SJSA1 (cell line): ENCODE data around the gene SPINK9. TPM values are rescaled to one million over a fixed set of nuclear protein-coding genes. Genes with fewer than 3 reads are reported as not detected.
"Not testable (repeated sequence)": the region's sequence is repeated elsewhere in the genome, so short reads cannot be mapped to it uniquely, and the experiment has no call there.

Experiments used
- DNase-seq, 2 experiments: peaks; one replicate each; pipeline ENCODE4 v3.0.0-alpha.2; 2015 to 2020; ENCODE audit warnings: low spot score in 2 of 2, low read depth in 1 of 2
- H3K27ac ChIP-seq: fragments of 250-450 bp; sonication (Bioruptor Pico); 2 replicates; pipeline ENCODE4 v1.5.1; 2020; ENCODE audit warnings: mild to moderate bottlenecking, moderate library complexity
- H3K27me3 ChIP-seq: fragments of 250-450 bp; sonication (Bioruptor Pico); replicated peaks from 2 replicates; pipeline ENCODE4 v1.5.1; 2020; ENCODE audit warnings: mild to moderate bottlenecking, moderate library complexity
- H3K36me3 ChIP-seq: fragments of 250-450 bp; sonication (Bioruptor Pico); 2 replicates; pipeline ENCODE4 v1.5.1; 2020; ENCODE audit warnings: mild to moderate bottlenecking
- H3K4me1 ChIP-seq: fragments of 250-450 bp; sonication (Bioruptor Pico); replicated peaks from 2 replicates; pipeline ENCODE4 v1.6.1; 2021; ENCODE audit warnings: mild to moderate bottlenecking
- H3K4me3 ChIP-seq: fragments of 250-450 bp; sonication (Bioruptor Pico); 2 replicates; pipeline ENCODE4 v1.5.1; 2020; ENCODE audit warnings: mild to moderate bottlenecking
- H3K9me3 ChIP-seq: fragments of 250-450 bp; sonication (Bioruptor Pico); replicated peaks from 2 replicates; pipeline ENCODE4 v1.5.1; 2020; ENCODE audit warnings: mild to moderate bottlenecking
- total RNA-seq: library from RNA; depleted of rRNA; stranded (reverse); fragments of >200 nt; shearing (Covaris generic); gene quantifications from 2 replicates; pipeline ENCODE4 v1.2.3, GENCODE V29; 2014; rRNA removed

SPINK9 gene
- total RNA-seq = not detected in 2 replicates

- Histone ChIP-seq H3K27ac (no peak within 1 kb of the TSS), H3K36me3 (no peaks in the 10 kb centered on the region), H3K9me3 (no peaks in the 10 kb centered on the region)
Measured at GRCh38 chr5:148335259-148335658, at the start of gene SPINK9. Gene SPINK9, plus strand, starts transcription at chr5:148335559. Its CDS starts 55 bp downstream, at chr5:148335614.

GRCh38 chr5:148290271-148291195, 44.8 kb upstream of the SPINK9 start:
- no peak for DNase-seq
- 0 out of 2 replicates have a peak, but pooled peaks cover 6% of the 10 kb centered on the region for H3K27me3 ChIP-seq
- H3K36me3 ChIP-seq = no peaks in the 10 kb centered on the region
- H3K4me1 ChIP-seq = no peaks in the 10 kb centered on the region
- H3K27ac ChIP-seq = no peak overlapping the region
- H3K9me3 ChIP-seq = no peaks in the 10 kb centered on the region
- H3K4me3 ChIP-seq = no peak overlapping the region

More at GRCh38 chr5:148335259-148335658, at the start of gene SPINK9:
- DNase-seq = no peak
- Histone ChIP-seq H3K4me3 (no peak within 1 kb of the TSS), H3K27me3 (no peaks in the 10 kb centered on the region), H3K4me1 (no peaks in the 10 kb centered on the region)

GRCh38 chr5:148297731-148298130, 37.6 kb upstream of the SPINK9 start:
- Histone ChIP-seq H3K27ac (no peak overlapping the region), H3K4me1 (no peaks in the 10 kb centered on the region), H3K9me3 (no peaks in the 10 kb centered on the region), H3K27me3 (peaks cover 3% of the 10 kb centered on the region; the same call in 1 of the 2 replicates), H3K4me3 (no peak overlapping the region), H3K36me3 (no peaks in the 10 kb centered on the region)
- no peak for DNase-seq

- no peak for DNase-seq
- no peaks in the 10 kb centered on the region for H3K36me3 ChIP-seq
Measured at GRCh38 chr5:148306446-148306845, 28.9 kb upstream of the SPINK9 start.

DNA sequence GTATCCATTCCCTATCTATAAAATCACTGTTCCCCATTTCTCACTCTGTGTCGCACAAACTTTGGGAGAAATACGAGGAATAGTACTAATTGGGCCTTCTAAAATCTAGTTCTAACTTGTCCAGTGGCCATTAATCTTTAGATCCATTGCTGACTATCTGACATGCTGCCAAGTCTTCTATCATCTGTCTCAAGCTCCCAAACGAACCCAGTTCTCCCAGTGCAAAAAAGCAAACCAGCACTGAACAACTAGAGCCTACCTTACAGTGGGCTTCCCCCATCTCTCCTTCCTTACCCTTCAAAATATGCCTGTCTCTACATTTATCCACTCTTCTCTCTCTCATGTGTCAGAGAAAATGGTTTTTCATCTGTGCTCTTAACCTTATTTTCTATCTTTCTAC, 26.3 kb upstream of the SPINK9 start:
- H3K27me3 ChIP-seq = no peaks in the 10 kb centered on the region
- no peaks in the 10 kb centered on the region for H3K36me3 ChIP-seq
- DNase-seq = no peak
- no peak overlapping the region for H3K4me3 ChIP-seq
- no peak overlapping the region for H3K27ac ChIP-seq
- no peaks in the 10 kb centered on the region for H3K4me1 ChIP-seq
- H3K9me3 ChIP-seq = 0 out of 2 replicates have a peak, but pooled peaks cover 3% of the 10 kb centered on the region

More at GRCh38 chr5:148306446-148306845, 28.9 kb upstream of the SPINK9 start:
- H3K4me1 ChIP-seq = no peaks in the 10 kb centered on the region
- H3K27ac ChIP-seq = no peak overlapping the region
- no peak overlapping the region for H3K4me3 ChIP-seq
- no peaks in the 10 kb centered on the region; the same call in 1 of the 2 replicates for H3K27me3 ChIP-seq
- H3K9me3 ChIP-seq = 0 out of 2 replicates have a peak, but pooled peaks cover 3% of the 10 kb centered on the region

GRCh38 chr5:148309746-148310145, 25.6 kb upstream of the SPINK9 start:
- 0 out of 2 replicates have a peak, but pooled peaks cover 3% of the 10 kb centered on the region for H3K9me3 ChIP-seq
- DNase-seq = no peak

GRCh38 chr5:148311484-148311883, 23.9 kb upstream of the SPINK9 start:
- DNase-seq = no peak
- Histone ChIP-seq H3K9me3 (0 out of 2 replicates have a peak, but pooled peaks cover 3% of the 10 kb centered on the region), H3K27me3 (no peaks in the 10 kb centered on the region), H3K27ac (no peak overlapping the region), H3K4me1 (no peaks in the 10 kb centered on the region), H3K36me3 (no peaks in the 10 kb centered on the region), H3K4me3 (no peak overlapping the region)

More at GRCh38 chr5:148309746-148310145, 25.6 kb upstream of the SPINK9 start:
- Histone ChIP-seq H3K36me3 (no peaks in the 10 kb centered on the region), H3K27ac (no peak overlapping the region), H3K27me3 (no peaks in the 10 kb centered on the region), H3K4me3 (no peak overlapping the region), H3K4me1 (no peaks in the 10 kb centered on the region)

DNA sequence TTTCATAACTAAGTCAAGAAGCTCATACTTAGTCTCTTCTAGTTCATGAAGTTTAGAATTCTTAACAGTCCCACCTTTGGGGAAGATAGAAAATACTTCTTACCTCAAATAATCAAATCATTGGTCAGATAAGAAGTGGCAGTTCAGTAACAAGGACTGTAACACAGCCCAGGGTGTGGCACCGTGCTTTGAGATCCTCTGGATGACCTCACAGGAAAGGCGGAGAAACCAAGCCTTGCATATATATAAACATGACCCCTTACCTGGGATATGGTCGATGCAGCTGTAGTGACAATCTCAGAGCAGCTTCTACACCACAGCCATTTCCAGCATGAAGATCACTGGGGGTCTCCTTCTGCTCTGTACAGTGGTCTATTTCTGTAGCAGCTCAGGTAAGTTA, 23.2 kb upstream of the SPINK9 start, which contains the start of gene SPINK7:
Gene SPINK7, plus strand, starts transcription at position 271 of the 400 bp plus-strand sequence. Its CDS starts 61 bp downstream, at position 332.
- H3K27me3 ChIP-seq = no peaks in the 10 kb centered on the region
- no peak for DNase-seq
- H3K9me3 ChIP-seq = 0 out of 2 replicates have a peak, but pooled peaks cover 3% of the 10 kb centered on the region
- no peaks in the 10 kb centered on the region for H3K36me3 ChIP-seq
- H3K4me3 ChIP-seq = no peak within 1 kb of the TSS
- no peak within 1 kb of the TSS for H3K27ac ChIP-seq
- H3K4me1 ChIP-seq = no peaks in the 10 kb centered on the region

GRCh38 chr5:148314187-148314586, 21.2 kb upstream of the SPINK9 start:
- H3K4me1 ChIP-seq = no peaks in the 10 kb centered on the region
- no peaks in the 10 kb centered on the region for H3K9me3 ChIP-seq
- DNase-seq = no peak
- H3K4me3 ChIP-seq = no peak overlapping the region
- no peaks in the 10 kb centered on the region for H3K27me3 ChIP-seq
- H3K27ac ChIP-seq = no peak overlapping the region
- H3K36me3 ChIP-seq = no peaks in the 10 kb centered on the region

DNA sequence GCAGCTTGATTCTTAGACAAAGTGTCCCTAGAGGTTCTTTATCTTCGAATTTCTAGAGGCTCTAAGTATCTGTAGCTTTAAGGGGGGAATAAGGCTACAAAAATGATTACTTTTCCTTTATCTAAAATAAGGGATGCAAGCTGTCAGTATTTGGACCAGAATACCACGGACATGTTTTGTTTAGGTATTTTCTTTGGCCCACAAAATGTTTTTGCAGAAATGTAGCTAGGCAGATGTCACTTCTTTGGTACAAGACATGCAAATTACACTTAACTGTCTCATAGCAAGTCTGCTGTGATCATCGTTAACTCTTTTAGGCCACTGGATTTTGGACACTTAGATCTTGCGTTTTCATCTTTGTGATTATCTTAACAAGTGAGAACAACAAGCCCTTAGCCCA, 20.6 kb upstream of the SPINK9 start:
- Histone ChIP-seq H3K36me3 (no peaks in the 10 kb centered on the region), H3K4me3 (no peak overlapping the region), H3K27ac (no peak overlapping the region), H3K27me3 (no peaks in the 10 kb centered on the region), H3K4me1 (no peaks in the 10 kb centered on the region), H3K9me3 (no peaks in the 10 kb centered on the region)
- DNase-seq = no peak

GRCh38 chr5:148320011-148320963, 15.1 kb upstream of the SPINK9 start:
- not testable (repeated sequence) for DNase-seq, H3K4me3 ChIP-seq, H3K27me3 ChIP-seq, H3K27ac ChIP-seq, H3K9me3 ChIP-seq, H3K36me3 ChIP-seq, H3K4me1 ChIP-seq

- H3K9me3 ChIP-seq = no peaks in the 10 kb centered on the region
- no peak for DNase-seq
- no peak overlapping the region for H3K27ac ChIP-seq
- H3K27me3 ChIP-seq = no peaks in the 10 kb centered on the region
- no peak overlapping the region for H3K4me3 ChIP-seq
- no peaks in the 10 kb centered on the region for H3K36me3 ChIP-seq
- no peaks in the 10 kb centered on the region for H3K4me1 ChIP-seq
Measured at GRCh38 chr5:148333262-148333849, 2.0 kb upstream of the SPINK9 start.
